ENCODE results near the gene NEMP2. TPM values are rescaled to one million over a fixed set of nuclear protein-coding genes. Genes with fewer than 3 reads are reported as not detected.

NEMP2 gene
- total and polyA plus RNA-seq, 7 donors = 0.21 to 2.0 (median 0.86) TPM

DNA sequence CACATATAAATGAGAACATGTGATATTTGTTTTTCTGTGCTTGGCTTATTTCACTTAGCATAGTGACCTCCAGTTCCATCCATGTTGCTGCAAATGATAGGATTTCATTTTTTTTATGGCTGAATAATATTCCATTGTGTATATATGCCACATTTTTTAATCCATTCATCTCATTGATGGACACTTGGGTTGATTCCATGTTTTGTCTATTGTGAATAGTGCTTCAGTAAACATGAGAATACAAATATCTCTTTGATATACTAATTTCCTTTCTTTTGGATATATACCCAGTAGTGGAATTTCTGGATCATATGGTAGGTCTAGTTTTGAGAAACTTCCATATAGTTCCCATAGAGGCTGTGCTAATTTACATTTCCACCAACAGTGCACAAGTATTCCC, 3.7 kb upstream of the NEMP2 start:
- DNase-seq (no peak), ATAC-seq (no peak)
- intact Hi-C loops (cut with DNase I) = no loop called here
- Histone ChIP-seq H3K27me3 (ENCODE audit: insufficient read depth in 3 of 3, low read length in 2 of 3) (no peaks in the 10 kb centered on the region), H3K4me3 (no peak overlapping the region), H3K9me3 (peaks cover 29% of the 10 kb centered on the region), H3K4me1 (no peaks in the 10 kb centered on the region), H3K36me3 (ENCODE audit: insufficient read depth in 1 of 2, low read depth in 1 of 2) (no peaks in the 10 kb centered on the region), H3K27ac (no peak overlapping the region)
- TF ChIP-seq, protein P1, sequence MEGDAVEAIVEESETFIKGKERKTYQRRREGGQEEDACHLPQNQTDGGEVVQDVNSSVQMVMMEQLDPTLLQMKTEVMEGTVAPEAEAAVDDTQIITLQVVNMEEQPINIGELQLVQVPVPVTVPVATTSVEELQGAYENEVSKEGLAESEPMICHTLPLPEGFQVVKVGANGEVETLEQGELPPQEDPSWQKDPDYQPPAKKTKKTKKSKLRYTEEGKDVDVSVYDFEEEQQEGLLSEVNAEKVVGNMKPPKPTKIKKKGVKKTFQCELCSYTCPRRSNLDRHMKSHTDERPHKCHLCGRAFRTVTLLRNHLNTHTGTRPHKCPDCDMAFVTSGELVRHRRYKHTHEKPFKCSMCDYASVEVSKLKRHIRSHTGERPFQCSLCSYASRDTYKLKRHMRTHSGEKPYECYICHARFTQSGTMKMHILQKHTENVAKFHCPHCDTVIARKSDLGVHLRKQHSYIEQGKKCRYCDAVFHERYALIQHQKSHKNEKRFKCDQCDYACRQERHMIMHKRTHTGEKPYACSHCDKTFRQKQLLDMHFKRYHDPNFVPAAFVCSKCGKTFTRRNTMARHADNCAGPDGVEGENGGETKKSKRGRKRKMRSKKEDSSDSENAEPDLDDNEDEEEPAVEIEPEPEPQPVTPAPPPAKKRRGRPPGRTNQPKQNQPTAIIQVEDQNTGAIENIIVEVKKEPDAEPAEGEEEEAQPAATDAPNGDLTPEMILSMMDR (IDR thresholded peaks at IDR 0.05) = no peak

- WGBS, 3 donors = 86 to 96% (median 94%) methylated on average over 1 of the region's 1 CpG
- Histone ChIP-seq H3K9me3 (peaks cover 29% of the 10 kb centered on the region), H3K4me3 (no peak overlapping the region), H3K36me3 (ENCODE audit: insufficient read depth in 1 of 2, low read depth in 1 of 2) (no peaks in the 10 kb centered on the region), H3K4me1 (no peaks in the 10 kb centered on the region), H3K27ac (no peak overlapping the region), H3K27me3 (ENCODE audit: insufficient read depth in 3 of 3, low read length in 2 of 3) (no peaks in the 10 kb centered on the region)
- ATAC-seq = no peak
- intact Hi-C loops (cut with DNase I) = no loop called here
- no peak for DNase-seq
- TF ChIP-seq, protein P1 (IDR thresholded peaks at IDR 0.05) = no peak
These were observed 3.2 kb upstream of the NEMP2 start for GRCh38 chr2:190537765-190538164.

DNA sequence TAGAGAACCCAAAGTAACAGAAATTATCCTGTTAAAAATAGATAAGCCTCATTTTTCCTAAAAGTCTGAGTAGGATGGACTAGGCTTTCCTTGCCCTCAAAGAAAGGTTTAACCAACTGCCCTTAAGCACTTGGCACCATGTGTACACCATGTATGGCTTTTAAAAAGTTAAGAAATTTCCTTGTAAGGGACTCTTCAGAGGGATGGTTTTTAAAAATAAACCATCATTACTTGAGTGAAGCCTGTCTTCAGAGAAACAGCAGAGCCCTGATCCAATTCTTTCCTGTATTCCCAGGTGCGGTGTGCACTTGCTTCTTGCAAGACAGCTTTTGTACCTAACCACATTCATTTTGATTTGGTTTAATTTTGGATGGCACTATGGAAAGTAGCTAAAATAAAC, 1.1 kb upstream of the NEMP2 start:
- intact Hi-C loops (cut with DNase I) = loop anchor here in 1 of 2 donors (2.0 kb wide), 1 partner anchor 113 kb away; the partner anchor contains the start of gene NAB1
- DNase-seq (no peak), ATAC-seq (no peak)
- Histone ChIP-seq H3K36me3 (ENCODE audit: insufficient read depth in 1 of 2, low read depth in 1 of 2) (no peaks in the 10 kb centered on the region), H3K4me1 (no peaks in the 10 kb centered on the region), H3K27ac (peak overlapping the region; percentile 94), H3K4me3 (peak overlapping the region; percentile 93), H3K27me3 (ENCODE audit: insufficient read depth in 3 of 3, low read length in 2 of 3) (no peaks in the 10 kb centered on the region), H3K9me3 (peaks cover 20% of the 10 kb centered on the region)
- 36 to 65% (median 54%) methylated on average over 1 of the region's 1 CpG for WGBS, 3 donors
- TF ChIP-seq, protein P1 (IDR thresholded peaks at IDR 0.05) = no peak

GRCh38 chr2:190535121-190535439, 558 bp upstream of the NEMP2 start:
- peaks cover 15% of the 10 kb centered on the region for H3K9me3 ChIP-seq
- peak overlapping the region; percentile 94 for H3K27ac ChIP-seq
- peak overlapping the region; percentile 93 for H3K4me3 ChIP-seq
- intact Hi-C loops (cut with DNase I) = loop anchor here in 1 of 2 donors (2.0 kb wide), 1 partner anchor 114 kb away; the partner anchor contains the start of gene NAB1
- no peaks in the 10 kb centered on the region for H3K36me3 ChIP-seq (ENCODE audit: insufficient read depth in 1 of 2, low read depth in 1 of 2)
- ATAC-seq (peak in 1 of 4 donors; percentile 19), DNase-seq (no peak)
- 2 to 4% (median 3%) methylated on average over 7 of the region's 7 CpGs for WGBS, 3 donors
- H3K4me1 ChIP-seq = no peaks in the 10 kb centered on the region
- TF ChIP-seq, protein P1 (IDR thresholded peaks at IDR 0.05) = no peak
- no peaks in the 10 kb centered on the region for H3K27me3 ChIP-seq (ENCODE audit: insufficient read depth in 3 of 3, low read length in 2 of 3)

DNA sequence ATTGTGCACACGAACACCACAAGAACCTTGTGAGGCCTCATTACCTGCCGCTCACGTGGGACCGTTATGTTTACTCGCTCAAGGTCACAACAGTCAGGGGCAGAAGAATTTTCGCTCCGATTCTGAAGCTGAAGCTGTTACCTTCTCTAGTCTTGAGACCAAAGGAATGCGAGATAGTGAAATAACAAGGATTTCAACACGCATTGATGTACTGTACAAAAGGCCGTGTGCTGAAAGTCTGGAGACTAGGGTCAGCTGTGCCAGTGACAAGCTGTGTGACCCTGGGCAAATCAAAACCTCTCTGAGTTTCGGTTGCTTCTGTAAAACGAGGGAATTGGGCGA, 583 bp downstream of the NEMP2 start:
- ATAC-seq = peak; percentile 4 to 52 (median 22)
- intact Hi-C loops (cut with DNase I) = loop anchor here (1.0 to 5.0 kb wide), 3 partner anchors 115 to 149 kb away; partner anchors contain the start of gene NAB1 (in 1 of the 2)
- Histone ChIP-seq H3K36me3 (ENCODE audit: insufficient read depth in 1 of 2, low read depth in 1 of 2) (no peaks in the 10 kb centered on the region), H3K4me3 (peak overlapping the region; percentile 93), H3K27me3 (ENCODE audit: insufficient read depth in 3 of 3, low read length in 2 of 3) (no peaks in the 10 kb centered on the region), H3K27ac (peak overlapping the region; percentile 94), H3K4me1 (no peaks in the 10 kb centered on the region), H3K9me3 (peaks cover 3% of the 10 kb centered on the region)
- WGBS, 3 donors = 5 to 23% (median 8%) methylated on average over 13 of the region's 13 CpGs
- no peak for DNase-seq
- TF ChIP-seq, protein P1 (IDR thresholded peaks at IDR 0.05) = no peak
